Thoracic aorta (tissue), 2 donors: ENCODE data around the gene GOLPH3. TPM values are rescaled to one million over a fixed set of nuclear protein-coding genes. Genes with fewer than 3 reads are reported as not detected.
"Not testable (repeated sequence)": the region's sequence is repeated elsewhere in the genome, so short reads cannot be mapped to it uniquely, and the experiment has no call there.

ENCODE experiments used
- ATAC-seq: fragments of 150-250 bp; one replicate; pipeline ENCODE4 v1.8.0; 2017; ENCODE audit warnings: low read depth; ENCODE audit not compliant: insufficient number of reproducible peaks, low FRiP score
- DNase-seq: peaks from one replicate; pipeline ENCODE4 v3.0.0-alpha.2; 2020; ENCODE audit warnings: low spot score
- H3K27ac ChIP-seq, 2 donors: fragments of 200-600 bp; sonication (generic); 1 replicate in 1 of 2; 2 replicates in 1 of 2; pipeline ENCODE4 v1.5.1; 2016; ENCODE audit warnings: mild to moderate bottlenecking in 2 of 2, moderate library complexity in 2 of 2
- H3K27me3 ChIP-seq: fragments of 200-600 bp; sonication (generic); replicated peaks from 2 replicates; pipeline ENCODE4 v1.6.0; 2016; ENCODE audit warnings: mild to moderate bottlenecking; ENCODE audit not compliant: insufficient read depth
- H3K36me3 ChIP-seq: fragments of 200-600 bp; sonication (generic); one replicate; pipeline ENCODE4 v1.5.1; 2016
- H3K4me1 ChIP-seq, 2 donors: fragments of 200-600 bp; sonication (generic); 1 replicate in 1 of 2; 2 replicates in 1 of 2; pipeline versions ENCODE4 v1.5.1 to v1.6.0; 2016; ENCODE audit warnings: low read depth in 2 of 2, mild to moderate bottlenecking in 1 of 2; ENCODE audit not compliant: control insufficient read depth in 1 of 2
- H3K4me3 ChIP-seq: fragments of 200-600 bp; sonication (generic); 2 replicates; pipeline ENCODE4 v1.5.1; 2016; ENCODE audit warnings: mild to moderate bottlenecking
- H3K9me3 ChIP-seq: fragments of 200-600 bp; sonication (generic); 2 replicates; pipeline ENCODE4 v1.5.1; 2016
- CTCF ChIP-seq: fragments of 200-600 bp; sonication (generic); IDR thresholded peaks from one replicate; pipeline ENCODE4 v1.5.1; 2019; ENCODE audit warnings: antibody characterized with exemption
- total RNA-seq, 2 donors: library from RNA; depleted of rRNA; stranded (reverse); fragments of >200 nt; gene quantifications; one replicate each; pipeline versions ENCODE4 v1.1.0 to v1.2.3, GENCODE V29; 2016

The GOLPH3 gene
- total RNA-seq, 2 donors from 2014 or later: 71.8 to 113 TPM

GRCh38 chr5:32089146-32090000, 84.7 kb downstream of the GOLPH3 start:
- Histone ChIP-seq H3K27me3 (no peaks in the 10 kb centered on the region), H3K4me3 (no peak overlapping the region), H3K4me1 (no peaks in the 10 kb centered on the region), H3K27ac (no peak overlapping the region), H3K36me3 (no peaks in the 10 kb centered on the region), H3K9me3 (no peaks in the 10 kb centered on the region)
- no peak for TF ChIP-seq CTCF
- ATAC-seq (no peak), DNase-seq (no peak)

- TF ChIP-seq CTCF: no peak
- DNase-seq (no peak), ATAC-seq (no peak)
- Histone ChIP-seq H3K4me1 (no peaks in the 10 kb centered on the region), H3K27ac (no peak overlapping the region), H3K36me3 (no peaks in the 10 kb centered on the region), H3K9me3 (no peaks in the 10 kb centered on the region), H3K27me3 (no peaks in the 10 kb centered on the region), H3K4me3 (no peak overlapping the region)
Measured at GRCh38 chr5:32088214-32088613, 85.9 kb downstream of the GOLPH3 start.

GRCh38 chr5:32087086-32088082, 86.7 kb downstream of the GOLPH3 start:
- no peak overlapping the region for H3K27ac ChIP-seq
- no peak for DNase-seq
- H3K36me3 ChIP-seq: no peaks in the 10 kb centered on the region
- TF ChIP-seq CTCF: no peak
- H3K27me3 ChIP-seq: no peaks in the 10 kb centered on the region
- no peaks in the 10 kb centered on the region for H3K9me3 ChIP-seq
- H3K4me3 ChIP-seq: no peak overlapping the region
- H3K4me1 ChIP-seq: no peaks in the 10 kb centered on the region
- ATAC-seq: no peak

DNA sequence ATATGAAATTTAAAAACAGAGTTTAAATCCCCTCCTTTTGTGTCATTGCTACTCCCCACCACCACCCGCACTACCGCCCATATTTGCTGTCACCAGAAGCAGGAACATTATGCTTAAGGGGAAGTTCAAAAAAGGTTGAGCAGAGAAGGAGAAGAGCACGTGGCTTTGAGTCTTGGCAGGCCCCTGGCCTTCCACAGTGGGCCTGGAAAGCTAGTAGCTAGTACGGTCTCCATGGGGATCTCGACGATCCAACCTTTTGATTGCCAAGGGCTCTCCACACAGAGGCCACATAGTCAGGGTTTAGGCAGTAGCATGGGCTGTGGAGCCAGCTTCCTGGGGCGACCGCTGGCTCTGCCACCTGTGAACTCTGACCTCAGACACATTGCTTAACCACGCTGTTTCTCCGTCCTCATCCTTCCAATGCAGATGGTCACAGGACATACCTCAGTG, 90.1 kb downstream of the GOLPH3 start:
- no peak overlapping the region for H3K27ac ChIP-seq
- H3K27me3 ChIP-seq: no peaks in the 10 kb centered on the region
- no peaks in the 10 kb centered on the region for H3K4me1 ChIP-seq
- ATAC-seq: no peak
- H3K4me3 ChIP-seq: no peak overlapping the region
- no peak for TF ChIP-seq CTCF
- no peak for DNase-seq
- no peaks in the 10 kb centered on the region for H3K9me3 ChIP-seq
- H3K36me3 ChIP-seq: no peaks in the 10 kb centered on the region

DNA sequence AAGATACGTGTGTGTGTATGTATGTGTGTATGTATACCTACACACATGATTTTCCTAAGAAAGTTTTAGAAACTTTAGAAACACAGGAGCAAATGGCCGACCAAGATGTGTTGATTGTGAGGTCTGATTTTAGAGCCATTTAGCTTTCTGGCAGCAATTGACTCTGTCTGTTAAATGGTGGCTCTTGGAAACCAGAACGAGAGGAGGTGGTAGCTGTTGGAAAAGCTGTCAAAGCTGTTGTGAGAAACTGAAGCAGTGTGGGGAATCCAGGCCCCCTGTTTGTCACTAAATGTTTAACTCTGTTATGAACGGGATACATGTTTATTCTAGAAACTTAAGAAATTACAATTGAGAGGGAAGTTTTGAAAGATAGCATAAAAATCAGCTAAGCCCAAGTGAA, 91.4 kb downstream of the GOLPH3 start:
- no peaks in the 10 kb centered on the region for H3K36me3 ChIP-seq
- no peak for TF ChIP-seq CTCF

GRCh38 chr5:32080565-32080964, 93.6 kb downstream of the GOLPH3 start:
- ATAC-seq, H3K4me3 ChIP-seq, DNase-seq, H3K27ac ChIP-seq, H3K27me3 ChIP-seq, H3K4me1 ChIP-seq, H3K9me3 ChIP-seq, H3K36me3 ChIP-seq: not testable (repeated sequence)

More for the DNA sequence above, 91.4 kb downstream of the GOLPH3 start:
- no peak overlapping the region for H3K4me3 ChIP-seq
- no peaks in the 10 kb centered on the region for H3K27me3 ChIP-seq
- ATAC-seq: no peak
- no peaks in the 10 kb centered on the region for H3K4me1 ChIP-seq
- no peaks in the 10 kb centered on the region for H3K9me3 ChIP-seq
- H3K27ac ChIP-seq: no peak overlapping the region
- DNase-seq: no peak

- H3K27ac ChIP-seq, H3K9me3 ChIP-seq, H3K4me1 ChIP-seq, ATAC-seq, H3K4me3 ChIP-seq, H3K27me3 ChIP-seq, DNase-seq, H3K36me3 ChIP-seq: not testable (repeated sequence)
Measured at GRCh38 chr5:32078855-32079254, 95.3 kb downstream of the GOLPH3 start.
